HG03045 (cell line): ENCODE measurements around the gene THPO.
A peak's percentile ranks its signal among the peaks of the same experiment; 100 is the strongest.

ENCODE experiments used
- ATAC-seq: cut with Tn5 transposase; IDR thresholded peaks from one replicate; pipeline ENCODE4 v1.9.1; 2021; ENCODE audit warnings: mild to moderate bottlenecking, moderate library complexity; ENCODE audit not compliant: unreplicated experiment

The THPO gene

DNA sequence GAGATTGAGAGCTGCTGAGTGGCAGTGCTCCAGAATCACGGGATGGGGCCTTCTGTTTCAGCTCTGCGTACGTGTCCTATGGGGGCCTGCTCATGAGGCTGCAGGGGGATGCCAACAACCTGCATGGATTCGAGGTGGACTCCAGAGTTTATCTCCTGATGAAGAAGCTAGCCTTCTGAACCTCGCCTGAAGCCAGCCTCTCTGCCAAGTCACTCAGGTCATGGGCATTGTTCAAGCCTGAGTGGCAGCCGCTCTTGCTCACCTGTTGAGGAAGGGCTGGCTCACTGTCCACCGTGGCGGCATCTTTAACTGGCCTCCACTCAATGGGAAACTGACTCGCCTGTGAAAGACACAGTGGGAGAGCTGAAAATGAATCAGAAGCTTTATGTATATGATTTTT, 9.9 kb downstream of the THPO start:
- no peak for ATAC-seq

DNA sequence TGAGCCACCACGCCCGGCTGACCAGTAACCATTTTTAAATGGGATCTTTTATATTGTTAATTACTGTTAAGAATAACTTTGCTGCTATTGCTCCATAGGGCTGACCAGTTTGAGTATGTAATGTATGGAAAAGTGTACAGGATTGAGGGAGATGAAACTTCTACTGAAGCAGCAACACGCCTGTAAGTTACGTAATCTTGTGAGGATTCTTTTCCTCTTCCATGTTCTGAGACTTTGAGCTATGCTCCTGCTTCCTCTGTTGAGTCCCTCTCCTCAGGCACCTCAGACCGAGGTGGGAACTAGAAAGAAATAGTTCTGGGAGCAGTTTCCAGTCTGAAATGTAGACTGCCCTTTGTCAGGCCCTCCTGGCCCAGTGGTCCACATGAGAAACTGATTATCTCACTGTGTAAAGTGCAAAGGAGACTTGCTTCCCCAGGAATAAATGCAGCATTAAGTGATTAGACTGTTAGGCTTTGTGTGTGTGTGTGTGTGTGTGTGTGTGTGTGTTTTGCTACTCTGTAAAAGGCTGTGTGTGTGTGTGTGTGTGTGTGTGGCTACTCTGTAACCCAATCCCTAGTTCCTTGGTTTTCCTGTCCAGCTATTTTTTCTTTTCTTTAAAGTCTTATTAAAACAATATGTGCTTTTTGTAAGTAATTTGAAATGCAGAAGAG, 11.3 kb downstream of the THPO start:
- no peak for ATAC-seq

DNA sequence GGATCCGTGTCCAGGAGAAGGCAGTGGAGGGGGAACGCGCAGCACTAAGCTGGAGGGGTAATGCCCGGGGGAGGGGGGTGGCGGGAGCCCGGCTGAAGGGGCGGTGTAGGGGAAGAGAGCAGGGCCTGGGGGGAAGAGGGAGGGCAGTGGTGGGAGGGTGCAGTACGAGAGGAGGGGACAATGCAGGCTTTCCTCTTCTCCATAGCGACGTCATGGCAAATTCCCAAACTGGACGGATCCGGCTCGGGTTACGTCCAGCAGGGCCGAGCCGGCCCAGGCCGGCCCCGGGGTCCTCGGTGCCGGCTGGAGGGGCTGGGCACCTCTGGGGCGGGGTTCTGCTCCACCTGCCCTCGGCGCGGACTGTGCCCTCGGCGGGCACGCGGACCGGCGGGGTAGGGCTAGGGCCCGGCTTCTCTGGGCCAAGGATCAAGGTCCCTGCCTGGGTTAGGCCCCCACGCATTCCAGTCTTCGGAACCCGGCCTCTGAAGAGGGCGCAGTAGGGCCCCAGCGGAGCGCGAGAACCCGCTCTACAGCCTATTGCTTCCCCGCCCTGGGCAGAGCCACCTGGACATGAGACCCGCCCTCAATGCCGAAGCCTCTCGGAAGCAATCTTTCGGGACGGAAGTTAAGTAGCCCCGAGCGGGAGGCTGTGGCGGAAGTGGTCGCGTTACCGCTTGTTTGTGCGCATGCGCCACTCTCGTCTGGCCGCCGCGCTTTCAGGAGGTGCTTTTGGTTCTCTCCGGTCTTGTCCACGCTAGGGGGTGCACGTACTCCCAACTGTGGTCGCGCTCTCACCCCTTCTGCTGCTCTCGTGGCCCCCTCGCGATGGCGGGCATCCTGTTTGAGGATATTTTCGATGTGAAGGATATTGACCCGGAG, 15.1 kb downstream of the THPO start:
- ATAC-seq, result peak; percentile 89

DNA sequence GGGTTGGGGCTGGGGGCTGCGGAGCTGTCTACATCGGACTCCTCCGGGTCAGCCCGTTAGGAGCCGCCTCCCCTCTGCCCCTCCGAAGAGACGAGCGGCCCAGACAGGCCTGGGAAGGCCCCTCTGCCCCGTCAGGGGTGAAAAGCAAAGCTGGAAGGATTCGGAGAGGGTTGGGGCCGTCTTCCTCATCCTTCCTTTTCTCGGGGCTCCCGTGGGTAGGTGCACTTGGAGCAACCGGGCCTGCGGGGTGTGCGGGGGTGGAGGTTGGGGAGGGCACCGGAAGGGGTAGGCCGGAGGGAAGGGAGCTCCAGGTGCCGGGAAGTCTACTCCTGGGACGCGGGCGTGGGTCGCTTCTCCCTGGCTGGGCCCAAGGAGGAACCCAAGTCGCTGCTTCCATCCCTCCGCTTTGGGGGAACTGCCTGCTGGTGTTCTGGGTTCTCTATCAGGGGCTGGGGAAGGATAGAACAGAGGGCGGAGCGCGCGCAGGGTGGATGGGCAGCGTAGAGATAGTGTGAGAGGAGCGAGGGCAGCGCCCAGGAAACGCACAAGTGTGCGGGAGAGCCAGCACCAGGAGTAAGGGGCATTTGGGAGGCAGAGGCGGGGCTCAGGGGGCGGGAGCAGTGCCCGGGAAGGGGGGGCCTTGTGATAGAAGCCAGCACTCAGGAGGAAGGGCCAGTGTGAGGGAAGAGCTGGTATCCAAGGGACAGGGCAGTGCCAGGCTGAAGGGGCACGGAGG, 15.9 kb downstream of the THPO start:
- ATAC-seq, result peak; percentile 5

DNA sequence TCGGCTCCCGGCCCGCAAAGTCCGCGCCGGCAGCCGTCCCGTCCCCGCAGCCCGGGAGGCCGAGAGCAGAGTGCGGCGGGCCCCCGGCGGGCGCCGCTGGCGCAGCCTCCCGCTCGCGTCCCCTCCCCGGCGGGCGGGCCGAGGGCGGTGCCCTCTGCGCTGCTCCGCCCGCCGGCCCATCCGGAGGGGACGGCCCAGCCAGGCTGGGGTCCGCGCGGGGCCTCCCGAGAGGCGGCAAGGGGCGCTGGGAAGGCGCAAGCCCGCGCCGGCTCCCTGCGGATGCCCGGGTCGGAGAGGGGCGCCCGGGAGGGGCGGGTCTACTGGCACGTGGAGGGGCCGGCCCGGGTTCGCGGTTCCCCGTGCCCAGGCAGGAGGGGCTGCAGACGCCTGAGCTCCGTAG, 16.5 kb downstream of the THPO start, which contains the start of the genes CLCN2 and POLR2H:
Gene CLCN2, minus strand, starts transcription at position 74 of the 400 bp plus-strand sequence. CDS start 126 bp downstream, outside the sequence.
Gene POLR2H, plus strand, starts transcription at position 179 of the 400 bp plus-strand sequence. CDS start 1,783 bp downstream, outside the sequence.
- ATAC-seq, result peak; percentile 40

DNA sequence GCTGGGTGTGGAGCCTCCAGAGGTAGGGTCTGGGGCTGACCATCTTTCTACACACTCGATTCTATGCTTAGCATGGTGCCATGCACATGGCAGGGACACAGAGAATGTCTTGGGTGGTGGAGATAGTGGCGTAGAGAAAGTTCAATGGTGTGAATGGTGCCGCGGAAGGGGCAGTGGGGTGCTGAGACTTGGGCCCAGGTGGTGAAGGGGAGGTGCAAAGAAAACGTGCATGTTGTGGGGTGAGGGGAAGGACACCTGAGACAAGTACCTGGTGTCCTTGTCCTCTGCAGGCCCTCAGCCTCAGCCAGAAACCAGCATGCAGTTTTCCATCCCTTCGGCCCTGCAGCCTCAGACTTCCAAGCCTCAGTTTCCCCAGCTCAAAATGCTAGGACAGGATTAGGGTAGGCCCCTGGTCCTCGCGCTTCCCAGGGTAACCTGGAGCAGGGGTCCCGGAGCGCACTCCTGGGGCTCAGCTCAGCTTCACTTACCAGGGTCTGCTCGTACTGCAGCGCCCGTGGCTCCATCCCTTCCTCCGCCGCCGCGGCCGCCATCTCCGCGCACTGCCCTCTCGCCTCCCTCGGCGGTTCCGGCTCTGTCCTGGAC, 17.0 kb downstream of the THPO start:
- ATAC-seq, result no peak

DNA sequence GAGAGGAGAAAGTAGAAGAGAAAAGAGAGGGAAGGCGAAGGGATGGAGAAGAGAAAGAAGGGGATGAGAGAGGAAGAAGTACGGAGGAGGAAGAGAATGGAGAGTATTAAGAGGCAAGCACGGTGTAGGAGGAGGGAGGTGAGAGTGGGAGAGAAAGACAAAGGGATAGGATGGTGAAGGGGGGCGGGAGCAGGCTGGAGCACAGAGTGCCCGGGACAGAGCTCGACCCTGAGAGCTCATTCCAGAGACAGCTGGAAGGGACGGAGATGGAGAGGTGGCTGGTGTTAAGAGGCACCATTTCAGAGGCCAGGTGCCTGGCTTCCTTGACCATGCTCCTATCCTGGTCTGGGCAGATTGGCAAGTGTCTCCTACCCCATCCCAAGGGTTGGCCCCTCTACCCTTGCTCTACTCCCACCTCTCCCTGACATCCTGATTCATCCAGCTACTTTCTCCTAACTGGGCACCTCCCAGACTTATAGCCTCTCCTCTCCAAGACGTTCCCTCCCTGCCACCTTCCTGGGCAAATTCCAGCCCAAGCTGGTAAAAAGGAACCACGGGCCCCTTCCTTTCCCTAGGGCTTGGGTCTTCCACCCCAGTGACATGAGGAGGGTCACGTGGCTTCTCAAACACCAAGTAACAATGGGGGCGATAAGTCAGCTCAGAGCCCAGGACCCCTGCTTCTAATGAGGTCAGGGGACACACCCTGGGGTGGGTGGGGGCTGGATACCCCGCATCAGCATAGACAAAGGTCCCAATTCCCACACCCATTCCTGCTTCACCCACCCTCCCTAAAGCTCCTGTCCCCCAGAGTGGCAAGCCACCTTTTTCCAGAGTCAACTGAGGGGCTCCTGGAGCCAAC, 17.7 kb downstream of the THPO start:
- no peak for ATAC-seq

DNA sequence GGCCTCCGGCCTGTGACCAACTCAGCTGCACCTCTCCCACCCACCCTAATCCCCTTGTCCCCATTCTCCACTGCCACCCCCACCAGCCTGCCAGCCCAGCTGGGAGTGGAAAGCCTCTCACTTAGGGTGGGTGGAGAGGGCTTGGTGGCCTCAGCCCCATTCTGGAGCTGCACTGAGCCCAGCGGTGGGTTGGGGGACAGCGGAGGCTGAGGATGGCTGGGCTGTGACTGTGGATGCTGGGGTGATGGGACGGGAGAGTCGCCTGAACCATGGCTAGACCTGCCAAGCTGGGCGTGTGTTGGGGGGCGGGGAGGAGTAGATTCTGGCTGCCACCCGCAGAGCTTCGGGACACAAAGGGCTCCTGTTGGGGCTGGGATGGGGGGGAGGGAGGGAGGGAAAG, 18.4 kb downstream of the THPO start:
- no peak for ATAC-seq

DNA sequence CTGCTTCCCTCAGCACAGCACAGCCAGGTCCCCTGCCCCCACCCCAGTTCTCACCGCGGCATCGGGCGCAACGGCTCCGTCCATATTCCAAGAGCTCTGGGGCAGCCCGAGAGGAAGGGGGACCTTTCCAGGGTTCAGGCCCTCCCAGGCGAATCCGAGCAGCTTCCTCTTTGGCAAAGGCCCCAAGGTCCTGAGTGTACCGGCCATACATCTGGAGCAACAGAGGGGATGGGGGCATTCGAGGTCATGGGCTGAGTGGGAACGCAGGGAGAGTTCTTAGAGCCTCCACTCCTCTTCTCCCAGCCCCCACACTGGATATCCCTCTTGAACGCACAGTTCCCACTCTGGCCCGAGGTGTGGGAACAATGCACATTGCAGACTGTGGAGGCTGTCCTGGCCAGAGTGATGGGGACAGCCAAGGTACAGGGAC, 19.1 kb downstream of the THPO start:
- ATAC-seq, result no peak

DNA sequence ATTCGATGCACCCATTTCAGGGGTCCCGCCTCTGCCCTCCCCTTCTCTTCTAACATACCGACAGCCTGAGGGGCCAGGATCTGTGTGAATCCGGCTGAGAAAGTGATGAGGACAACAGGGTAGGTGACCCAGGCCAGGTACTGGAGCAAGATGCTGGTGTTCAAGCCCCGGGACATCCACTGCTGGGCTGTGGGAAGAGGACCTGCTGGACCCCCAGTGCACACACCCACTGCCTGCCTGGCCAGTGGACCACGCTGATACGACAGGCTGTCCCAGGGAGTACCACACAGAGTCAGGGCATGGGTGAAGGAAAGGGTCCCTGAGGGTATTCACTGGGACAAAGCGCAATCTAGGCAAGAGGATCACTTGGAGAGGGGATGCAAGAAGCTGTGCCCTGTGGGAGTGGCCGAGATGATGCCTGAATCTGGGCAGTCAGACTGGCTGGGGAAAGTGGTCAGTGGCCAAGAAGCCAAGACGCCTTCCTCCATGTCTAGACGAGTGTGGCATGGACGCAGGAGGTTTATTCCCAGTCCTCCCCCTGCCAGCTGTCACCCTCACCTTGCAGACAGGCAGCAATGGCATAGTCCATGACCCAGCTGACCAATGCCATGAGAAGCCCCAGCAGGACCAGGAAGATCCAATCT, 19.8 kb downstream of the THPO start:
- no peak for ATAC-seq

DNA sequence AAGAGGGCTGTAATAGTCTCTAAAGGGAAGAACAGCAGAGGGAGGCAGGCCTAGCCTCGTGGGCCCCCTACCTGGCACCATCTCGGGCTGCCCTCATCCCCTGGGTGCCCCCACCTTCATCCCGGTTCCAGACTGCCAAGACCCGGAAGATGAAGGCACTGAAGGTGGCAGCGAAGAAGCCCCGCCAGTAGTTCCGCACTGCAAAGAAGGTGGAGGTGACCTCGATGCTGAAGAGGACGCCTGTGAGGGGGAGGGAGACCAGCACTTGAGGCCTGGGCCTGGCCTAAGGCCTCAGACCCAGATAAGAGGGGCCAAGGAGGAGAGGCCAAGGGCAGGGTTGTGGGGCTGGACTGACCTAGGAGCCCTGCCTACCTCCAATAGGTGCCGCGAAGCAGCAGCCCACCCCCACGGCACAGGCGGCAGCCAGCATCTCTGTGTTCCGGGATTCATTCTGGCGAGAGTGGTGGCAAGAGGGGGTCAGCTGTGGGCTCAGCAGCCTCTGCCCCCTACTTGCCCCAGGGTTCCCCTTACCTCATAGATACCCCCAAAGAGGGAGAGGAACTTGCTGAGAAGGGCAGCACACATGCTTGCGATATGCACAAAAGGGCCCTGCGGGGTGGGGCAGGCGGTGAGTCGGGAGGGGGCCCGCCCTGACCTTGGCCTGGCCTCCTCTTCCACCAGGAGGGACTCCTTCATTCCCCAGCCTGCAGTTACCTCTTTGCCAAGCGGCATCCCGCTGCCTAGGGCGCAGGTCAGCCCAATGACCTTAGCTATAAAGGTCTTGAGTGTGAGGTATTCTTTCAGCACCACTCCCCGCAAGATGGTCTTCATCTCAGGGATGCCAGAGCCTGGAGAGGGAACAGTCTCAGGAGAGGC, 20.5 kb downstream of the THPO start:
- ATAC-seq, result no peak

DNA sequence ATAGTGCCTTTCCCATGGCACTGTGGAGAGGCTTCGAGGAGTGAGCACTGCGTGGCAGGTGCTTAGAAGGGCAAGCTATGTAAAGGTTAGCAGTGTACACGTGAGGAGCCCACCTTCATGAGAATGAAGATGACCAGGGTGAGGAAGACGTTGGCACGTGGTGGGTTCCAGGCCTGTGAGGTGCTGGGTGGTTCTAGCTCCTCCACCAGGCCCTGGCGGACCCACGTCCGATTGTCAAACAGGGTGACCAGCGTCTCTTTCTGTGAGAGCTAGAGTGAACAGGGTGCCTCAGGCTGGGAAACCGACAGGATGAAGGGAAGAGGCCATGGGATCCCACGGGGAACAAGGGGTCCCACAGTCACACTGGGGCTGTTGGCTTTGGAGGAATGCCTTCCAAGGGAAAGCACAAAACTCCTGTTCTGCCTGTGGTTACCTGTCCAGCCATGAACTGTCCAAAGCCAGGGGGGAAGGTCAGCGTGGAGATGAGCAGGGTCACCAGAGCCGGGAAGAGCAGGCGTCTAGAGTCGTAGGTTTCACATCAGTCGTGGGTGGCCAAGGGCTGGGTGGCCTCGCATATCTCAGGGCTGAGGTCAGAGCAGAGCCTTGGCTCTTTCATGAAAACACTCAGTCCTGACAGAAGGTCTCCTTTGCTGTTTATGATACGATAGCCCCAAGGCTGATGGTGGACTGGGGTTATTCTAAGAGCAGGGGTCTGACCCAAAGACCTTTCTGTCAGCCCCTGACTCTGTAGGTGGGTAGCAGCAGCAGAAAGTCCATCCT, 22.6 kb downstream of the THPO start:
- ATAC-seq, result no peak

DNA sequence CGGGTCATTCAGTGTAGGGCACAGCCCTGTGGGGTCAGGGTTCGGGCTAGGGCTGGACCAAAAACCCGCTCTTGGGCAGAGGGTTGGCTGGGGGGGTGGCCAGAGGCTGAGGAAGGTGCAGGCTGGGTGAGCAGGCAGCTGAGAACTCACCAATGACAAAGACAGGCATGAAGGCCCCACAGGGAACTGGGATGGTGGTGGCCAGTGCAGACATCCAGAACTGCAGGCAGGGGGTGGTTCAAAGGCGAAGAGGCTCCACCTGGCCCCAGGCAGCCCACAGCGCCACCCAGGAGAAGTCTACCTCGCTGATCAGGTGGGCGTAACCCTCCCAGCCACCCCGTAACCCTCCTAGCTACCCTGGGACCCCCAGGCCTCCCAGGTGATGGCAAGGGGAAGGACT, 23.3 kb downstream of the THPO start:
- ATAC-seq, result no peak

DNA sequence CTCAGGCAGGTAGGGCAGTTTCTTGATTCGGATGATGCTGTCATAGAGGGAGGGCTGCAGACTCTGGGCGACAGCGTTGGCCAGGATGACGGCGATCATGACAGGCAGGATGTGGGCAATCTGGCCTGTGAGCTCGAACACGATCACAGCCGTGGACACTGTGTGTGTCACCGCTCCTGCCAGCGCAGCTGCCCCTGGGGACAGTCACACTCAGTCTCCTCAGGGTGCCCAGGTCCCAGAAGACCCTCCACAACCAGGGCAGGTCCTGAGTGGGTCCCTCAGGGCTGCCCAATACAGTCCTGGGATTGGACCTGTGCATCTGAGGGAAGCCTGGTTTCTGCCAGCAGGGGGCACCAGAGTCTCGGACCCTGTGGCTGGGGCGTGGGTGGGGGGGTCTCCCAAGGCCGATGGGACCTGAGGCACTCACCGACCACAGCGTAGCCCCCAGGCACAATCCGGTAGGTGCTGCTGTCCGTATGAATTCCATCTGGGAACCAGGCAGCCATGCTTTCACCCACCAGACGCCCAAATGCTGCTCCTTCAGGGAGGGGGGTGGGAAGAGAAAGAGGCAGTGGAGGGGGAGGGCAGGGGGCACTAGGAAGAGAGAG, 23.8 kb downstream of the THPO start:
- ATAC-seq, result no peak

DNA sequence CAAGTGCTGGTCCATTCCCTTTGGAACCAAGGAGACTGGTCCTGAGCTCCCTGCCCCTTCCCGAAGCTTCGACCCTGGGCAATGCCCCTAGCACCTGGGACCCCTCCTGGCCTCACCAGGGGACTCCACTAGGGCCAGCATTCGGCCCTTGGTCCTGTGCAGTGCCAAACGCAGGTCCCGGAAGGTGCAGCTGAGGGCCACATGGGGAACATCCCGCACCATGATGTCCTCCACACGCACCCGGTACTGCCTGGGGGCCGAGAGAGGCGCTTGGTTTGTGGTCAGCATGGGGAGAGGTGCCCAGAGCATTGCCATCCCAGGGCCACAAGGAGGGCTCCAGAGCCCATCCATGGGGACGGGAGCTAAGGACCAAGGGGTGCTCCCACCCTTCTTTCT, 24.5 kb downstream of the THPO start:
- ATAC-seq, result no peak

DNA sequence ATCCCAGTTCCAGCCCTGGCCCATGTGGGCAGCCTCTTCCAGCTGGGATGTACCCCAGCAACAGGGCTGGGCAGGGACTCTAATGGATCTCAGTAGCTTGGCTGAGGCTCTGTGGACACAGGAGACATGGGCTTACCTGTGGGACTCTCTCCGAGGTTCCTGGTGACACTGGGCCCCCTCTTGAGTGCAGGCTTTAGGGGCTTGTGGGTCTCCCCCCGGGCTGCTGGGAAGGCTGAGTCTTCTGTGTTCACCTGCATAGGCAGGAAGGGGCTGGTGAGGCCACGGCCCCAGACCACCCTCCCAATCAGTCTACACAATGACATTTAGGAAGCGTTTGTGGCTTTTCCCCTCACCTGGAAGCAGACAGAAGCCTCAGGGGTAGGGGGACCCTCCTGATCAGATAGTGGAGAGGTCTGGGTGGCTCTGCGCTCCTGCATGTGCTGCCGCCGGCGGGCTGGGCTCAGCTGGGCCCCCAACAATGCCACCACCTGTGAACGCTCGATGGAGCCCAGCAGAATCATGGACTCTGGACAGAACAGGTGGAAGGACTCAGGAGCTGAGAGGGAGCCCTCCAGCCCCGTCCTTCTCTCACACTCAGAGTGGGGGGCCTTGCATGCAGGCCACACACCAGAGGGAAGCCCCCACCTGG, 25.0 kb downstream of the THPO start:
- ATAC-seq, result no peak
